HuH-7.5 (cell line): Measurements from ENCODE around the gene ISLR.

Experiments
- DNase-seq: peaks from one replicate; pipeline ENCODE4 v3.0.0; 2011; ENCODE audit warnings: low spot score

Gene ISLR

GRCh38 chr15:74213858-74214284 is 40.4 kb downstream of the ISLR start:
- DNase-seq = no peak

GRCh38 chr15:74214324-74215021 is 41.0 kb downstream of the ISLR start:
- DNase-seq = no peak

GRCh38 chr15:74215958-74216357 is 42.4 kb downstream of the ISLR start:
- DNase-seq = no peak

GRCh38 chr15:74216949-74217348 is 43.4 kb downstream of the ISLR start:
- DNase-seq = no peak

GRCh38 chr15:74217907-74218885 is 44.7 kb downstream of the ISLR start:
- DNase-seq = no peak

- no peak for DNase-seq
Observed at GRCh38 chr15:74220475-74221248, 47.2 kb downstream of the ISLR start.

- DNase-seq = no peak
Observed at GRCh38 chr15:74221399-74222239, 48.1 kb downstream of the ISLR start.

GRCh38 chr15:74222240-74223119 is 49.0 kb downstream of the ISLR start:
- DNase-seq = no peak

GRCh38 chr15:74225928-74226327 is 52.4 kb downstream of the ISLR start:
- no peak for DNase-seq
